Inflammatory macrophage (primary cell): ENCODE data around the gene ZSCAN29.
"Not testable (repeated sequence)": the region's sequence is repeated elsewhere in the genome, so short reads cannot be mapped to it uniquely, and the experiment has no call there.

ENCODE experiments used
- DNase-seq, 2 donors: peaks; one replicate each; pipeline ENCODE4 v3.0.0-alpha.2; 2020 to 2022
- total RNA-seq, 18 experiments: gene quantifications; one replicate each; lab custom pipeline; 2026; ENCODE audit warnings: mixed read lengths in 6 of 18, inconsistent platforms in 2 of 18; lab: John Stamatoyannopoulos, UW

The ZSCAN29 gene
- total RNA-seq: 14.5 to 40.5 (median 25.3) reads per million in 18 experiments

DNA sequence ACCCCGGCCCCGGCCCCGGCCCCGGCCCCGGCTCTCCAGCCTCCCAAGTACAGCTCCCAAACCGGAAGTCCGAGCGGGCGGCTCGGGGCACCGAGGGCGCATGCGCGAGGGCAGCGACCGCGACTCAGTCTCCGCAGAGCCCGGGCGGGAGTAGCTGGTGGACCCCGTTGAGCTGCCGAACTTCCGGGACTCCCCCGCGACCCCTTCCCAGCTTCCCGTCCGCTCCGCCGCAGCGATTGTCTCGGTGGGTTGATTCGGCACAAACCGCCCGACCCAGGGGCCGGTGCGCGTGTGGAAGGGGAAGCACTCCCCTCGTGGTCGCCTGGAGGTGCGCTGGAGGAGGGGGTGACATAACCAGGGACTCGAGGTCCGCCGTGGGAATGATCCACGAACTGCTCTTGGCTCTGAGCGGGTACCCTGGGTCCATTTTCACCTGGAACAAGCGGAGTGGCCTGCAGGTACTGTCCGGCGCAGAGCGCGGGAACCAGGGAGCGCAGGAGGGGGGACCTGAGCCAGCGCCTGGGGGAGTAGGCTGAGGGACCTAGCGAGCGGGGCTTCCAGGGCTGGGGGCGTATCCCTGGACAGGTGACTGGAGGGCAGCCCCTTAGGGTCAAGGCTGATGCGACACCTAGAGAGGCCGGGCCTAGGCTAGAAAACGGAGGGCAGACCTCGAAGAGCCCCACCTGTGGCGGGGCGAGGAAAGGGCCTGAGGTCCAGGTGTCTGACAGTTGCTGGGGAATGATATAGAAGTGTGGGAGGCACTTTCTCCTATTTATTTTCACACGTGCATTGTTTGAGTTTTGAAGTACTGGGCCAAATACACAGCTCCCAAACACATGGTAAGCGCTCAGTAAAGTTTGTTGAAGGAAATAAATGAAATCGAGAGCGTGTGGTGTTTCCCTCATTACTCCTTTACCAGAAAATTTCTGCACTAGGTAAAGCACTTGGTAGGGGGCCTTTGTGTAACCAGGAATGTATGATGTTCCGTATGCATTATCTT lies at the start of gene ZSCAN29, which contains the start of gene TUBGCP4:
TSS of gene ZSCAN29 (minus strand) at position 69 of the 1,000 bp plus-strand sequence. CDS start 1,130 bp downstream, outside the sequence.
TSS of gene TUBGCP4 (plus strand) at position 127 of the 1,000 bp plus-strand sequence. CDS start at position 381, 254 bp downstream.
- peak; percentile 80 to 87 for DNase-seq

- DNase-seq: no peak
Observed at GRCh38 chr15:43420435-43420834, 49.6 kb upstream of the ZSCAN29 start.

DNA sequence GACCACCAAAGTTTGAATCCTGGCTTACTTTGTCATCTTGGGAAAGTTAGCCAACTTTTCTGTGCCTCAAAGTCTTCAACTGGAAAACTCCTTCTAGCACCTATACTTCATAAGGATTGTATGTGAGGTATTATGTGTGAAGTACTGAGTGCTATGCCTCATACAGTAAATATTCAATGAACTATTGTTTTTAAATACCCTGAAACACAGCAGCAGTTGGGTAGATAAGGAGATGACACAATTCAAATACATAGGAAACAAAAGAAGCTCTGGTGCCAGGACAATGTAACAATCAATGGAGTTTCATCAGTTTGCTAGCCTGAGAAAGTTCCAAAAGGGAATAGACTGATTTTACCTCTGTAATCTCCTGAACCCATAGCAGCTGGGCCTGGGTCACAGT lies 43.4 kb upstream of the ZSCAN29 start:
- DNase-seq: no peak

- no peak for DNase-seq
Observed at GRCh38 chr15:43412096-43412495, 41.3 kb upstream of the ZSCAN29 start.

- DNase-seq: no peak
Observed at GRCh38 chr15:43410572-43411214, 39.9 kb upstream of the ZSCAN29 start.

DNA sequence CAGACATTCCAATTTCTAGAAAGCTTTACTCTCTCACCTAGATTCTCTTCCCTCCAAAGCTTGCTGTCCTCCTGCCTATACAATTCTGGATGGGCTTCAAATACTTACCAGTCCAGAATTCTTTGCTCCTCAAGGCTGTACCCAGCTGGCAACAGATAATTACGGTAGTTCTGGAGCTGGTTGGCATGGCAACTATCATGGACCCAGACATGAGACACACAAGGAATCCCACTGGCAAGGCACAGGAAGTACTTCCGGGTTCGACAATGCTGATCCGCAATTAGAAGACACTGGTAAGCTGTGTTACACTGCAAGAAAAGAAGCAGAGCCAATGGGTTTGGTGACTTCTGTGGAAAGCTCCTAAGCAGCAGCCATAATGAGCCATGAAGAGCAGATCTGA lies 37.9 kb upstream of the ZSCAN29 start:
- no peak for DNase-seq

DNA sequence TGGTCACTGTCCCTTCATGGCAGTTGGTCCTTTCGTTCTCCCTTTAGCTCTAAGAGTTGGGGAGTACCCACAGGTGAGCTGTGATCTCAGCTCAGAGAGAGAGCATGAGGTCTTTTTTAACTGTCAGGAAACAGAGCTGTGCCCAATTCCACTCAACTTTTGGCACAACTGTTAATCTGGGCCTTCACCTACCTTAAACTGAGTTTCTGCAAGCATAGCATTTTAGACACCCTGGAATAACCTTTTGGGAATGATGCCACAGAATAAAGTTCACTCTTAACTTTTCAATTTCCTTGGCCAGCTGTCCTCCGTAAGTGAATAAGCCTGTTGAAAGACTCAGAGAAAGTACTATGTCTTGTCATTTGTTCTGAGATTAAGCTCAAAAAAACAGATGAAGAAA lies 36.0 kb upstream of the ZSCAN29 start:
- DNase-seq: no peak

- DNase-seq: no peak
Observed at GRCh38 chr15:43406189-43406588, 35.3 kb upstream of the ZSCAN29 start.

GRCh38 chr15:43404130-43404529 lies 33.3 kb upstream of the ZSCAN29 start:
- DNase-seq: no peak

DNA sequence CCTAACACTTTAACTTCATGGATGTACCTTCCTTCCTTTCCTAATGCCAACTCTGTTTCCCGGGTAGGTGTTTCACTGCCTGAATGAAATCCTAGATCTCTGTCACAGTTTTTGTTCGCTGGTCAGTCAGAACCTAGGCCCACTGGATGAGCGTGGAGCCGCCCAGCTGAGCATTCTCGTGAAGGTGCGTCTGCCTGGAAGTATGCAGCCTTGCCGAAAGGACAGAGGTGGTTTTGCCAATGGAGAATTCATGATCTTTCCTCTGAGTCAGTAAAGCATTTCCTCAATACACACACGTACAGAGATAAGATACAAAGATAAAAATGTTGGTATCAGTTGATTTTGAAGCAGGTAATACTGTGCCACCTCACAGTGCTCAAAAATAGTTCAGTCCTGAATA lies 32.8 kb upstream of the ZSCAN29 start:
- no peak for DNase-seq

DNA sequence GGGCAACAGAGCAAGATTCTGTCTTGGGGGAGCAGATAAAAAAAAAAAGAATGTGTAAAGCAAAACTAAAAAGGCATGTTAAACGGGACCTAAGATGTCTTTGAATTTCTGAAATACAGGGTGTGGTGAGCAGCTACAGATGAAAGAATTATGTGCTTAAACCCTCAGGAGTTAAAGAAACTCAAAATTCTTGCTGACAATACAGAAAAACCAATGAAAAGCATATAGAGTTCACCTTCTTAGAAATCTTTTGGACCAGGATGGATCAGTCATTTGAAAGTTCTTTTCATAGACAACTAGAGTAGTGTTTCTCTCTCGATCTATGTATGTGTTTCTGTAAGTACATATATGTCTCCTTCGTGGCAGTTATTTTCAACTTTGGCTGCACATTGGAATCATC lies 31.4 kb upstream of the ZSCAN29 start:
- DNase-seq: no peak

GRCh38 chr15:43393592-43393991 lies 22.7 kb upstream of the ZSCAN29 start:
- DNase-seq: not testable (repeated sequence)

GRCh38 chr15:43390723-43391122 lies 19.9 kb upstream of the ZSCAN29 start:
- no peak for DNase-seq

GRCh38 chr15:43383070-43383469 lies 12.2 kb upstream of the ZSCAN29 start:
- no peak for DNase-seq

DNA sequence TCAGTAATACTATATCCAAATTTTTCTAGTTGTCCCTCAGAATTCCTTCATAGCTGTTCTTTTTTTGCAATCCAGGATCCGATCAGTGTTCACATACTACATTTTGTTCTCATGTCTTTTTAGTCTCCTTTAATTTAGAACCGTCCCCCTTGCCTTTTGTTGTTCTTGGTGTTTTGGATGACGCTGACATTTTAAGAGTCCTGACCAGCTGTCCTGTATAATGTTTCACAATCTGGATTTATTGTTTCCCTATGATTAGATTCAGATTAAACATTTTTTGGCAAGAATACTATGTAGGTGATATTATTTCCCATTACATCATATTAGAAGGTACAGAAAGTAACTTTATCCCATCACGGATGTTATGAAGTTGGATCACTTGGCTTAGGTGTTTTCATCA lies 11.5 kb upstream of the ZSCAN29 start:
- no peak for DNase-seq

- no peak for DNase-seq
Observed at GRCh38 chr15:43378601-43379000, 7.8 kb upstream of the ZSCAN29 start.

DNA sequence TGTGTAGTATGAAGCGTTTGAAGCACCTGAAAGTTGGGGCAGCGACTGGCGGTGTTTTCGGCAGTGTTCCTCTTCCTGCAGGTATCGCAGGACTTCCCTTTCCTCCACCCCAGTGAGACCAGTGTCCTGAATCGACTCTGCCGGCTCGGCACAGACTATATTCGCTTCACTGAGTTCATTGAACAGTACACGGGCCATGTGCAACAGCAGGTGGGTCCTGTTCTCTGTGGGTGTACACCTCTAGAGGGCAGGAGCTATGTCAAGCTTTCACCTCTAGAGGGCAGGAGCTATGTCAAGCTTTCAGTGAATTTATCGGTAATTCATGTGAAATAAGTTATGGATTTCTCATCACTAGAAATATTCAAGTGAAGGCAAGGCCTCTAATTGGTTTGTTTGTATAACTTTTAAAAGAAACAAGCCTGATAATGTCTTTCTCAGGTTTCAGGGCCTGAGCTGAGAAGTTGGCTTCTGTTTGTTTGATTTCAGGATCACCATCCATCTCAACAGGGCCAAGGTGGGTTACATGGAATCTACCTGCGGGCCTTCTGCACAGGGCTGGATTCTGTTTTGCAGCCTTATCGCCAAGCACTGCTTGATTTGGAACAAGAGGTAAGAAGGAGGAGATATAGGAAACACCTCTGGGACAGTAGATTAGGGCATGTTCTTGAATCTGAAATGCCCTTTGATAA lies 5.3 kb upstream of the ZSCAN29 start:
- peak in 1 of 2 donors; percentile 19 for DNase-seq

DNA sequence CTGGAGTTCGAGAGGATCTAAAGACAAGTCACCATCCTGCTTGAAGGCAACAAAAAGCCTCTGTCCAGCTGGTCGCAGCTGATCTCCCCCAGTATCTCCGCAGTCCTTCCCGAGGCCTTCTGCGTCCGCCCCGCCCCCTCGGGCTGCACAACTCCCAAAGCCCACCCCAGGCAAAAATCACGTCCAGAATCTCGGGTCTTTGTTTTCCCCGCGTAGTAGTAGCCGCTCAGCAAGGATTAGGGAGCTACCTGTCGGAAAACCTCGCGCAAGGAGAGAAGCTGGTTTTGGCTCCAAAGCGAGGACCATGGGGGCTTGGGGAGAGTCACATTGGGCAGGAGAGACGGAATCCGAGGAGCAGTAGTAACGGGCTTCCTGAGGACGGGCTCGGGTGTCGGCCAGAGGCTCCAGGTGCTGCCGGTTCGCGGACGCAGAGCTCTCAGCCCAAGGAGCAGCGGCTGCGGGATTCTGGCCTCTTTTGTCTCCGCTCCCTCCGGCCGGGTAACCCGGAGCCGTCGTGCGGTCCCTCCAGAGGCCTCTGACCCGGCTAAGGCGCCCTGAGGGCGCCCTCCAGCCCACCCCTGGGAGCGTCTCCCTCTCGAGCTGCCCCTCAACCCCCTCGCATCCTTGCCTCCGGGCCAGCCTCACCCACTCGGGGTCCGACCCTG lies 401 bp downstream of the ZSCAN29 start:
- peak in 1 of 2 donors; percentile 5 for DNase-seq

DNA sequence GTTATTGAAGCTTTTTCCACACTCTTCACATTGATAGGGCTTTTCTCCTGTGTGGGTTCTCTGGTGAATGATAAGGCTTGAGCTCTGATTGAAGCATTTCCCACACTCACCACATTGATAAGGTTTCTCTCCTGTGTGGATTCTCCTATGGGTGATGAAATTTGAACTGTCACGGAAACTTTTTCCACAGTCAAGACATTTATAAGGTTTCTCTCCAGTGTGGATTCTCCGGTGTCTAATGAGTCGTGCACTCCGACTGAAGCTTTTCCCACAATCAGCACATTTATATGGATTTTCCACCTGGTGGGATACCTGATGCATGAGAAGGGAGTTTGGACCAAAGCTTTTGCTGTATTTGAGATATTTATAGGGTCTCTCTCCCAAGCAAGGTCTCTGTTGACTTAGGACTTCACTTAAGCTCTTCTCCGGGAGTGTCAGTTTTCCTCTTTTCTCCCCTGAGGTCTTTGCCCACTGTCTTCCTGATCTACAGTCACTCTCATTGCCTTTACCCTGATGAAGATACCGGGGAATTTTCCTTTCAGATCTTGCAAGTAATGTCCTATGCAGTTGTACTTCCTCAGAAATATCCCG lies 9.4 kb downstream of the ZSCAN29 start:
- no peak for DNase-seq

GRCh38 chr15:43360821-43361220 lies 10.0 kb downstream of the ZSCAN29 start:
- DNase-seq: no peak

DNA sequence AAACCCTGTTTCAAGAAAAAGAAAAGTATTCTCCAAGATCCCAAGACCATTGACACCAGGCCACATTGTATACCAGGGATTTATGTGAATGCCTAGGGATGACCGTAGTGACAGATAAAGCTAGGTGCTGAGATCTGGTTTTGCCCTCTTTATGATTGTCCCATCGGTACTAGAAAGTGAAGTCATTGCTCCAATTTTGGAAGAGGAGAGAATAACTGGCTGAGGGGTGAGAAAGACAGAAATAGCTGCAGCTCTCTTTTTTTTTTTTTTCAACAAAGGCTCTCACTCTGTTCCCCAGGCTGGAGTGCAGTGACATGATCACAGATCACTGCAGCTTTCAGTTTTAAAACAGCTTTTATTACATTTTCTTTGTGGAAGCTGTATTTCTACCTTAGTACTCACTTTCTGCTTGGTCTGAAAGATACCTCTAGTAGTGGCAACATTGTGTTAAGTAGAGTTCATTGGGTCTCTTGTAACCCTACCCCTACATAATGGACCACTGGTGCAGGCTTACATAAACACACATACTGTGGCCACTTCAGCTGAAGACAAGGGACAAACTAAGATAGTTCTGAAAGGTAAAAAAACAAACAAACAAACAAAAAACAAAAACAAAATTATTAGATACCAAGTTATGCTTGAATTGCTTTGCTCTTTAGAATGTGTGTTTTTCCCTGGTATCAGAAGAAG lies 18.0 kb downstream of the ZSCAN29 start:
- DNase-seq: no peak
